Hepatocyte (in vitro differentiated cells): Measurements from ENCODE around the gene COX10. TPM values are rescaled to one million over a fixed set of nuclear protein-coding genes. Genes with fewer than 3 reads are reported as not detected.

Experiments used
- DNase-seq: peaks from one replicate; pipeline ENCODE4 v3.0.0-alpha.2; 2016; ENCODE audit warnings: low spot score
- H2AFZ ChIP-seq: fragments of 200-600 bp; sonication (generic); 2 replicates; pipeline ENCODE4 v1.6.0; 2016; ENCODE audit warnings: antibody characterized with exemption, mild to moderate bottlenecking
- H3K27ac ChIP-seq: fragments of 200-600 bp; sonication (generic); 2 replicates; pipeline ENCODE4 v1.5.1; 2016; ENCODE audit warnings: mild to moderate bottlenecking
- H3K27me3 ChIP-seq: fragments of 200-600 bp; sonication (generic); 2 replicates; pipeline ENCODE4 v1.6.1; 2016
- H3K36me3 ChIP-seq: fragments of 200-600 bp; sonication (generic); replicated peaks from 2 replicates; pipeline ENCODE4 v1.5.1; 2016; ENCODE audit warnings: low read depth; ENCODE audit not compliant: insufficient read depth
- H3K4me1 ChIP-seq: fragments of 200-600 bp; sonication (generic); 2 replicates; pipeline ENCODE4 v1.5.1; 2016; ENCODE audit warnings: mild to moderate bottlenecking, moderate library complexity; ENCODE audit not compliant: insufficient read depth
- H3K4me2 ChIP-seq: fragments of 200-600 bp; sonication (generic); 2 replicates; pipeline ENCODE4 v1.6.0; 2016
- H3K4me3 ChIP-seq: fragments of 200-600 bp; sonication (generic); 2 replicates; pipeline ENCODE4 v1.5.1; 2016; ENCODE audit warnings: mild to moderate bottlenecking
- H3K79me2 ChIP-seq: fragments of 200-600 bp; sonication (generic); 2 replicates; pipeline ENCODE4 v1.6.0; 2017; ENCODE audit warnings: mild to moderate bottlenecking
- H3K9me2 ChIP-seq: fragments of 200-600 bp; sonication (generic); replicated peaks from 2 replicates; pipeline ENCODE4 v1.6.0; 2017; ENCODE audit warnings: mild to moderate bottlenecking; ENCODE audit not compliant: insufficient read depth
- H3K9me3 ChIP-seq: fragments of 200-600 bp; sonication (generic); 2 replicates; pipeline ENCODE4 v1.5.1; 2016; ENCODE audit warnings: low read depth, mild to moderate bottlenecking
- H4K20me1 ChIP-seq: fragments of 200-600 bp; sonication (generic); 2 replicates; pipeline ENCODE4 v1.6.0; 2016; ENCODE audit warnings: mild to moderate bottlenecking; ENCODE audit not compliant: insufficient read depth, poor library complexity, severe bottlenecking
- CTCF ChIP-seq: fragments of 200-600 bp; sonication (generic); IDR thresholded peaks from 2 replicates; pipeline ENCODE4 v1.5.1; 2016; ENCODE audit warnings: antibody characterized with exemption, mild to moderate bottlenecking; ENCODE audit not compliant: poor library complexity
- EZH2 ChIP-seq: fragments of 200-600 bp; sonication (generic); IDR thresholded peaks from 2 replicates; pipeline ENCODE4 v1.6.1; 2016; ENCODE audit warnings: antibody characterized with exemption, mild to moderate bottlenecking, borderline replicate concordance
- EZH2phosphoT487 ChIP-seq: fragments of 200-600 bp; sonication (generic); IDR thresholded peaks from one replicate; pipeline ENCODE4 v1.6.1; 2018; ENCODE audit warnings: antibody characterized with exemption, mild to moderate bottlenecking, low read depth, moderate library complexity; ENCODE audit not compliant: unreplicated experiment, severe bottlenecking
- WGBS: methylation state at CpG from one replicate; pipeline ENCODE4 v1.1.6; 2016; ENCODE audit warnings: low lambda C conversion rate; ENCODE audit errors: missing lambda C conversion rate; 5-methylcytosine and 5-hydroxymethylcytosine counted together
- polyA plus RNA-seq: library from polyadenylated mRNA; unstranded; fragments of >200 nt; fragmentation: Nextera tagmentation; extraction: Ambion mirVana; gene quantifications from 2 replicates; pipeline ENCODE4 v1.2.1, GENCODE V29; 2016
- total RNA-seq: library from RNA; depleted of rRNA; stranded (reverse); fragments of >200 nt; gene quantifications from 2 replicates; pipeline ENCODE4 v1.2.3, GENCODE V29; 2014

Gene COX10
- total and polyA plus RNA-seq, 2 experiments from 2014 or later = 23.2 to 27.6 TPM

- DNase-seq = no peak
- Histone ChIP-seq H3K27ac (no peak overlapping the region), H3K27me3 (no peaks in the 10 kb centered on the region), H3K36me3 (no peaks in the 10 kb centered on the region), H2AFZ (no peak overlapping the region), H3K79me2 (peaks cover 65% of the 10 kb centered on the region), H3K9me2 (no peaks in the 10 kb centered on the region), H3K9me3 (no peaks in the 10 kb centered on the region), H3K4me1 (peaks cover 13% of the 10 kb centered on the region), H3K4me3 (no peak overlapping the region), H3K4me2 (no peak overlapping the region), H4K20me1 (no peaks in the 10 kb centered on the region)
- TF ChIP-seq CTCF = no peak
- TF ChIP-seq EZH2phosphoT487 = no peak
- no peak for TF ChIP-seq EZH2
- 97% methylated on average over 5 of the region's 5 CpGs for WGBS
These were observed 3.6 kb downstream of the COX10 start for GRCh38 chr17:14072881-14073280.

GRCh38 chr17:14078027-14078426, 8.7 kb downstream of the COX10 start:
- Histone ChIP-seq H3K4me3 (no peak overlapping the region), H3K36me3 (no peaks in the 10 kb centered on the region), H4K20me1 (no peaks in the 10 kb centered on the region), H3K9me2 (no peaks in the 10 kb centered on the region), H3K79me2 (peaks cover 21% of the 10 kb centered on the region), H3K4me1 (no peaks in the 10 kb centered on the region), H3K27ac (no peak overlapping the region), H3K27me3 (no peaks in the 10 kb centered on the region), H2AFZ (no peak overlapping the region), H3K4me2 (no peak overlapping the region), H3K9me3 (no peaks in the 10 kb centered on the region)
- TF ChIP-seq EZH2phosphoT487 (no peak), CTCF (no peak), EZH2 (no peak)
- WGBS = 69% methylated on average over 3 of the region's 3 CpGs
- no peak for DNase-seq

GRCh38 chr17:14080847-14081251, 11.5 kb downstream of the COX10 start:
- H3K9me2 ChIP-seq = no peaks in the 10 kb centered on the region
- H3K4me3 ChIP-seq = no peak overlapping the region
- no peaks in the 10 kb centered on the region for H3K9me3 ChIP-seq
- H3K4me1 ChIP-seq = no peaks in the 10 kb centered on the region
- H3K27me3 ChIP-seq = no peaks in the 10 kb centered on the region
- H3K27ac ChIP-seq = no peak overlapping the region
- peaks cover 7% of the 10 kb centered on the region for H3K79me2 ChIP-seq
- TF ChIP-seq EZH2 (no peak), EZH2phosphoT487 (no peak), CTCF (no peak)
- 60% methylated on average over 4 of the region's 4 CpGs for WGBS
- no peak overlapping the region for H2AFZ ChIP-seq
- H4K20me1 ChIP-seq = no peaks in the 10 kb centered on the region
- no peak for DNase-seq
- no peak overlapping the region for H3K4me2 ChIP-seq
- no peaks in the 10 kb centered on the region for H3K36me3 ChIP-seq

GRCh38 chr17:14082848-14083247, 13.5 kb downstream of the COX10 start:
- no peak for TF ChIP-seq CTCF
- no peak for TF ChIP-seq EZH2
- no peak for TF ChIP-seq EZH2phosphoT487
- Histone ChIP-seq H3K27me3 (no peaks in the 10 kb centered on the region), H3K4me1 (no peaks in the 10 kb centered on the region), H3K9me3 (no peaks in the 10 kb centered on the region), H3K36me3 (no peaks in the 10 kb centered on the region), H3K79me2 (peaks cover 18% of the 10 kb centered on the region), H3K4me3 (no peak overlapping the region), H3K4me2 (no peak overlapping the region), H3K9me2 (no peaks in the 10 kb centered on the region), H2AFZ (no peak overlapping the region), H3K27ac (no peak overlapping the region), H4K20me1 (no peaks in the 10 kb centered on the region)
- WGBS = 93% methylated on average over 8 of the region's 8 CpGs
- no peak for DNase-seq
